ENCODE results near the gene LARGE1.

GRCh38 chr22:33798401-33798800, 121.9 kb downstream of the LARGE1 start:
- TF ChIP-seq, protein P1, sequence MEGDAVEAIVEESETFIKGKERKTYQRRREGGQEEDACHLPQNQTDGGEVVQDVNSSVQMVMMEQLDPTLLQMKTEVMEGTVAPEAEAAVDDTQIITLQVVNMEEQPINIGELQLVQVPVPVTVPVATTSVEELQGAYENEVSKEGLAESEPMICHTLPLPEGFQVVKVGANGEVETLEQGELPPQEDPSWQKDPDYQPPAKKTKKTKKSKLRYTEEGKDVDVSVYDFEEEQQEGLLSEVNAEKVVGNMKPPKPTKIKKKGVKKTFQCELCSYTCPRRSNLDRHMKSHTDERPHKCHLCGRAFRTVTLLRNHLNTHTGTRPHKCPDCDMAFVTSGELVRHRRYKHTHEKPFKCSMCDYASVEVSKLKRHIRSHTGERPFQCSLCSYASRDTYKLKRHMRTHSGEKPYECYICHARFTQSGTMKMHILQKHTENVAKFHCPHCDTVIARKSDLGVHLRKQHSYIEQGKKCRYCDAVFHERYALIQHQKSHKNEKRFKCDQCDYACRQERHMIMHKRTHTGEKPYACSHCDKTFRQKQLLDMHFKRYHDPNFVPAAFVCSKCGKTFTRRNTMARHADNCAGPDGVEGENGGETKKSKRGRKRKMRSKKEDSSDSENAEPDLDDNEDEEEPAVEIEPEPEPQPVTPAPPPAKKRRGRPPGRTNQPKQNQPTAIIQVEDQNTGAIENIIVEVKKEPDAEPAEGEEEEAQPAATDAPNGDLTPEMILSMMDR (IDR thresholded peaks at IDR 0.05): no peak
- no peak for TF ChIP-seq POLR2A (IDR thresholded peaks at IDR 0.05)
- TF ChIP-seq POLR2AphosphoS5 (IDR thresholded peaks at IDR 0.05; ENCODE audit: insufficient read depth in 1 of 2, low read depth in 1 of 2): no peak
